Activated CD8-positive, alpha-beta memory T cell treated with anti-CD3 and anti-CD28 coated beads, Interleukin-2, amount 10 ng/mL, durations not matched to agents 7 days and 5 days (primary cell): ENCODE data around the gene MTHFSD. TPM values are rescaled to one million over a fixed set of nuclear protein-coding genes. Genes with fewer than 3 reads are reported as not detected.

Experiments
- ATAC-seq: fragments of 150-1000 bp; cut with Tn5 transposase; one replicate; pipeline ENCODE4 v1.10.0; 2021; ENCODE audit warnings: moderate library complexity
- CTCF ChIA-PET: fragments of 350-600 bp; sonication (Branson Sonifier 250); formaldehyde crosslinking; loops from one replicate; lab custom pipeline; 2021; ENCODE audit warnings: antibody characterized with exemption; lab: Charles Lee
- DNase-seq: peaks from one replicate; pipeline ENCODE4 v3.0.0-alpha.2; 2020
- H3K27ac Mint-ChIP-seq: one replicate; pipeline ENCODE4 v1.8.0; 2021; ENCODE audit warnings: mild to moderate bottlenecking, mixed read lengths
- H3K27me3 Mint-ChIP-seq: one replicate; pipeline ENCODE4 v1.8.0; 2021; ENCODE audit warnings: mixed read lengths
- H3K36me3 Mint-ChIP-seq: one replicate; pipeline ENCODE4 v1.8.0; 2021; ENCODE audit warnings: mild to moderate bottlenecking, mixed read lengths
- H3K4me1 Mint-ChIP-seq: one replicate; pipeline ENCODE4 v1.8.0; 2021; ENCODE audit warnings: mixed read lengths
- H3K4me3 Mint-ChIP-seq: one replicate; pipeline ENCODE4 v1.8.0; 2021; ENCODE audit warnings: mild to moderate bottlenecking, moderate library complexity, mixed read lengths
- H3K9me3 Mint-ChIP-seq: one replicate; pipeline ENCODE4 v1.8.0; 2022; ENCODE audit warnings: low read depth, mixed read lengths
- total RNA-seq, 2 experiments: library from RNA; stranded (reverse); gene quantifications; one replicate each; pipeline ENCODE4 v1.2.3, GENCODE V29; 2021

Gene MTHFSD
- total RNA-seq, 2 experiments from 2014 or later: 23.2 to 25.3 TPM

DNA sequence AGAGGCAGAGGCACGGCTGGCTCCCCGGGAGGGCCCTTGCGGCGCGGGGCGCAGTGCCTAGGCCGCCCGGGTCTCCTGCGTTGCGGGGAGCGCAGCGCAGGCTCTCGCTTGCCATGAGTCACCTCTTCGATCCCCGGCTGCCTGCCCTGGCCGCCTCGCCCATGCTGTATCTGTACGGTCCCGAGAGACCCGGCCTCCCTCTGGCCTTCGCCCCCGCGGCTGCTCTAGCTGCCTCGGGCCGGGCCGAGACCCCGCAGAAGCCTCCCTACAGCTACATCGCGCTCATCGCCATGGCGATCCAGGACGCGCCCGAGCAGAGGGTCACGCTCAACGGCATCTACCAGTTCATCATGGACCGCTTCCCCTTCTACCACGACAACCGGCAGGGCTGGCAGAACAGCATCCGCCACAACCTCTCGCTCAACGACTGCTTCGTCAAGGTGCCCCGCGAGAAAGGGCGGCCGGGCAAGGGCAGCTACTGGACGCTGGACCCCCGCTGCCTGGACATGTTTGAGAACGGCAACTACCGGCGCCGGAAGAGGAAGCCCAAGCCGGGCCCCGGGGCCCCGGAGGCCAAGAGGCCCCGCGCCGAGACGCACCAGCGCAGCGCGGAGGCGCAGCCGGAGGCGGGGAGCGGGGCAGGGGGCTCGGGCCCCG lies 23.7 kb upstream of the MTHFSD start:
- H3K27ac Mint-ChIP-seq: no peak overlapping the region
- H3K27me3 Mint-ChIP-seq: peaks cover 77% of the 10 kb centered on the region
- CTCF ChIA-PET: interaction anchor here (0.8 kb wide), 1 partner anchor 14 kb away, joined by 3 read pairs; no protein-coding TSS in a partner anchor
- no peak for DNase-seq
- H3K4me3 Mint-ChIP-seq: no peak overlapping the region
- no peaks in the 10 kb centered on the region for H3K9me3 Mint-ChIP-seq
- H3K36me3 Mint-ChIP-seq: no peaks in the 10 kb centered on the region
- H3K4me1 Mint-ChIP-seq: peaks cover 8% of the 10 kb centered on the region
- ATAC-seq: peak; percentile 20

DNA sequence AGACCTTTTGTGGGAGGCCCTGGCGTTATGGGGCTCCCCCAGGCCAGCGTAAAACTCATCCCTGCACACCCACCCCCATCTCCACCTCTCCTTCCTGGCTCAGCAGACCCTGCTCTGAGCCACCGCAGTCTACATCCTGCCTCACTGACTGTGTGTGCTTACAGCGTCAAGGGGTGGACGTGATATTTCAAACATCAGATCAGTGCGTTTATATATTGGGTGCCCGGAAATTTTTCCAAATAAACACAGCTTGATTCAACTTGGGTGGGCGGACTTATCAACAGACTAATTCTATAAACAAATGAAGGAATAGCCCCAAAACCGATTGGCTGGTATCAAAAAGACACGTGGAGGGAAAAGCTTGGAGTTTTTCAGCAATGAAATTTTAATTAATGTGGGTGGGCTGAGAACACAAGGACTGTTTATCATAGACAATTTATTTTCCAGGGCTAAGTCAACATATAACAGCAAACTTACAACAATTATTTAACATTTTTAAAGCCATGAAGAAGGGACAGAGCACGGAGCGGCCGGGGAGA lies 23.1 kb upstream of the MTHFSD start, which contains the start of gene FOXL1:
Gene FOXL1 (plus strand): TSS at position 489 of the 539 bp plus-strand sequence. CDS start 175 bp downstream, outside the sequence.
- H3K4me1 Mint-ChIP-seq: peaks cover 8% of the 10 kb centered on the region

DNA sequence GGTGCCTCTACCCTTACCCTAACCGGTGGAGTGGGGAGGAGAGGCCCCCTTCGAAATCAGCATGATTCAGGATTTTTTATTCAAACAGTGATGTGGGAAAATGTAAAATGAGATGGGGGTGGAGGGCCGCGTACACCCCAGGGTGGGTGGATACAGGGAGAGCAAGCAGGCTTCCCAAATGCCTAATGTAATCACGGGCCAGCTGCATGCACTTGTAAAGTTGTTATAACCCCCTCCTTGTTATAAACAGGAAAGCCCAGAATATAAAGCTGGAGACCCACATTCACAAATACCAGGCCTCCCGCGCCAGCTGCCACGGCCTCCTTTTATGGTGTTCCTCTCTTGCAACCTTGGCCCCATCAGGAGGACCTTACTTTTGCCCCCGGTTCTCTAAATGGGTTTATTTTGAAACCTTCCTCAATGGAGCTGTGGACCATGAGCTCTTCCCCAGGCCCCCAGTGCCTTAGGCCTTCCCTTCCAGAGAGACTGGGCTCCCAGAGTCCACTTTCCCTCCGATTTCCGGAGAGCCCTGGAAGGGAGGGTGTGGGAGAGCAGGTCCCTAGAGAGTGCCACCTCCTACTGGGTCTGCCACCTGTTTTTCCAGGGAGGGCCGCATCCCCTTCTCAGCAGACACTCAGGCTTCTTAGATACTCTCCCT lies 22.4 kb upstream of the MTHFSD start:
- no peak for DNase-seq
- H3K36me3 Mint-ChIP-seq: no peaks in the 10 kb centered on the region
- CTCF ChIA-PET: no interaction called here
- H3K27me3 Mint-ChIP-seq: peaks cover 72% of the 10 kb centered on the region
- H3K4me3 Mint-ChIP-seq: no peak overlapping the region
- ATAC-seq: no peak
- peaks cover 8% of the 10 kb centered on the region for H3K4me1 Mint-ChIP-seq
- no peaks in the 10 kb centered on the region for H3K9me3 Mint-ChIP-seq
- H3K27ac Mint-ChIP-seq: no peak overlapping the region

More for the DNA sequence above, 23.1 kb upstream of the MTHFSD start, which contains the start of gene FOXL1:
- DNase-seq: no peak
- CTCF ChIA-PET: interaction anchor here (0.8 kb wide), 1 partner anchor 14 kb away, joined by 3 read pairs; no protein-coding TSS in a partner anchor
- Mint-ChIP-seq H3K27ac (no peak within 1 kb of the TSS), H3K9me3 (no peaks in the 10 kb centered on the region), H3K36me3 (no peaks in the 10 kb centered on the region), H3K27me3 (peaks cover 75% of the 10 kb centered on the region), H3K4me3 (no peak within 1 kb of the TSS)
- no peak for ATAC-seq

DNA sequence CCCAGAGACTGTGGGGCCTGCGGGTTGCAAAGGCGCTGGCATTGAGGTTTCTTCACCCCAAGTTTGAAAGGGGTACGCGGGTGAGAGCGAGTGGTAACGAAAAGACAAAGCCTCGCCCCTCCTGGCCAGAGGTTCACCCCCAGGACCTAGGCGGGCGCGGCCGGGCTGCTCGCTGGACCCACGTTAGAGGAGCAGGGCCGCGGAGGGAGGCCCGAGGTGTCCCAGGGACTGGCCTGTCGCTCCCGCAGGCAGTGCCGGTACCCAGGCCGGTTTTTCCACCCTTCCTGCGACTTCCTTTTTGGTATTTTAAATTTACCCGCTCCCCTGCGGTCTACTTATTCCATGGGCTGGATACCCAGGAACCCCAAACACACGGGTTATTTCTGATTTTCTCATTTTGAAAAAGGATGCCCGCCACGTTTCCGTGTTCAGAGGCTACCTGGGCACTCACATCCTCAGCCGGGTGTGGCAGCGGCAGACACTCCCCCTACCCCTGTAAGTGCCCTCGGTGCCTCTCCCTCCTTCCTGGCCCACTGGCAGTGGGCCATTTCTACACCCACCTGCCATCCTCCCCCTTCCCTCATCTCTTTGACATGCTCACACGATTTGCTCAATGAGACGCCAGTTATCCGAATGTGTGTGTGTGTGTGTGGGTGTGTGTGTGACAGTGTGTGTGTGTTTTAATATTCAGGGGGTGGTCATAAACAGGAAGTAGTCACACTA lies 21.7 kb upstream of the MTHFSD start:
- Mint-ChIP-seq H3K36me3 (no peaks in the 10 kb centered on the region), H3K9me3 (no peaks in the 10 kb centered on the region), H3K27ac (no peak overlapping the region), H3K27me3 (peaks cover 72% of the 10 kb centered on the region), H3K4me1 (peaks cover 8% of the 10 kb centered on the region), H3K4me3 (peak overlapping the region; percentile 49)
- DNase-seq: no peak
- CTCF ChIA-PET: interaction anchor here (0.7 to 1.5 kb wide), 5 partner anchors 12 to 646 kb away, joined by 3 to 7 read pairs (median 3); no protein-coding TSS in a partner anchor
- ATAC-seq: no peak

DNA sequence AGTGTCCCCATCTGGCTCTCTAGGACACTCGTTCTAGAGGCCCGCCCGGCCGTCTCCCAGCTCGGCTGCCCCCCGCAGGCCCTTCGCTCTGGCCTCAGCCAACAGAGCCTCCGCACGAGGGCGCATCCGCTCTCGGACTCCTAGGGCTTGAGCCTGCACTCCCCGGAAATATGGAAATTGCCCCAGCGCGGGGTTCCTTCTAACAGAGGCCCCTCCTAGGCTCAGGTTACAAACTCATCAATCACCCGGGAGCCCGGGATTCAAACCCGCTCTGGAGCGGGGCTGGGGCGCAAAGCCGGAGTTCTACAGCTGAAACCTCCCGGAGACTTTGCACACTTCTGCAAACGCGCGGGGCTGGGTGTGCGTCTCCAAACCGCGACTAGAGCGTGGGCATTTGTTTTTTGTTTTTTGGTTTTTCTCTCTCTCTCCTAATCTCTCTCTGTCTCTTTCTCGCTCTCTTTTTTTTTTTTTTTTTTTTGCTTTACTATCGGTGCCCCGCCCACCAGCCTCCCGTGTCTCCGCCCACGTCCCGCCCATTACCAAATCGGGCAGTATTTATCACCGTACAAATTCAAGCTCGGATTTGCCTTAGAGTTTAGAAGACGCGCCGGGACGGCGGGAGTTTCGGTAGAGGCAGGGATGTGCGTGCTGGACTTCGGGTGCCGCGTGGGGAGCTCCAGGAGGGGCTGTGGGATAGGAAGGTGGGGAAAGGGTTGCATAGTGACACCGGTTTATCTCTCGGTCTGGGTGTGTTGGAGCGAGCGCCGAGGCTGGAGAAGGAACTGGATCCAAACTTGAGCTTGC lies 20.9 kb upstream of the MTHFSD start:
- CTCF ChIA-PET: interaction anchor here (0.7 to 1.5 kb wide), 6 partner anchors 11 to 645 kb away, joined by 3 to 7 read pairs (median 3); no protein-coding TSS in a partner anchor
- DNase-seq: peak; percentile 62
- peaks cover 8% of the 10 kb centered on the region for H3K4me1 Mint-ChIP-seq
- H3K36me3 Mint-ChIP-seq: no peaks in the 10 kb centered on the region
- H3K27ac Mint-ChIP-seq: no peak overlapping the region
- peak; percentile 69 for ATAC-seq
- no peaks in the 10 kb centered on the region for H3K9me3 Mint-ChIP-seq
- peak overlapping the region; percentile 49 for H3K4me3 Mint-ChIP-seq
- H3K27me3 Mint-ChIP-seq: peaks cover 71% of the 10 kb centered on the region

DNA sequence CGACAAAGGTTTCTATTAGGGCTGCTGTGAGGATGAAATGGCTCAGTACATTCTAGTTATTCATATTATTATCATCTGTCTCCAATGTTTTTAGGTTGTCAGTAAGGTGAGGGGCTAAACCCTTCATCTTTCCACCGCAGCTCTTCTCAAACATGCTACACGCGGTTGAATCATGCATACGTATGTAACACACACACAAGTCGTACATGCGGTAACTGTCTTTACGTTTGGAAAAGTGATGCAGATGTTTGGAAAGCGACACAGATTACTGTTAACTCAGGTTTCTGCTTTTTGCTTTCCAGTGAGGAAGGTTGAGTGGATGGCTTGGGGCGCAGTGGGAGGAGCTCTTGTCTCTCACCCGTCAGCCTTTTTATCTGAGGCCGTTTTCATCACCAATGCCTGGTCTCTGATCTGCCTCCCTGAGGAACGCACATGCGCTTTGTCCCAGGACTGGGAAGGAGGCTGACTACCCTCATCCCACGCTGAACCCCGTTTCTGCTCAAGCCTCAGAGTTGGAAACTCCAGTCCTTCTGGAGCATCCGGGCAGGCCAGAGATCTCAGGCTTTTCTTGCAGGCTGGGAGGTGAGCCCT lies 20.2 kb upstream of the MTHFSD start:
- no peak for DNase-seq
- CTCF ChIA-PET: interaction anchor here (1.0 to 1.5 kb wide), 3 partner anchors 11 to 487 kb away, joined by 3 to 7 read pairs (median 3); no protein-coding TSS in a partner anchor
- ATAC-seq: no peak
- H3K4me1 Mint-ChIP-seq: peaks cover 8% of the 10 kb centered on the region
- no peaks in the 10 kb centered on the region for H3K36me3 Mint-ChIP-seq
- H3K4me3 Mint-ChIP-seq: no peak overlapping the region
- H3K27ac Mint-ChIP-seq: no peak overlapping the region
- H3K9me3 Mint-ChIP-seq: no peaks in the 10 kb centered on the region
- H3K27me3 Mint-ChIP-seq: peaks cover 71% of the 10 kb centered on the region

DNA sequence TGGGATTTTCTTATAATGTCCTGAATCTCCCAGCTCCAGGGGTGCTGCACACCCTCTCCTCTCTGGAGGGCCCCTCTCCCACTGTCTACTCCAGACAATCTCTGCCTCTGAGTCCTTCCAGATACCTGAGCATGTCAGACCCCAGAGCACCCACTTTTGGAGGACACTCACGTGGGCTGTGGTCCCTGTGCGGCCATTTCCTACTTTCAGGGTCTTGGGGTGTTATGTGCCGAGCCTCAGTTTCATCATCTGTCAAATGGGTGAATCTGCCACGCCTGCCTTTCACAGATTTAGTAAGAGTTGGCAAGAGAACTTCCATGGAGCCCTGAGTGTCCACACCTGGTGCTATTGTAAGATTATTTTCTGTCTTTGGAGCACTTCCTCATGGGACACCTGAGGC lies 19.6 kb upstream of the MTHFSD start:
- CTCF ChIA-PET: interaction anchor here (1.0 kb wide), 1 partner anchor 10 kb away, joined by 3 read pairs; no protein-coding TSS in a partner anchor
- DNase-seq: no peak
- H3K27ac Mint-ChIP-seq: no peak overlapping the region
- H3K4me3 Mint-ChIP-seq: no peak overlapping the region
- H3K27me3 Mint-ChIP-seq: peaks cover 70% of the 10 kb centered on the region
- H3K9me3 Mint-ChIP-seq: no peaks in the 10 kb centered on the region
- H3K36me3 Mint-ChIP-seq: no peaks in the 10 kb centered on the region
- ATAC-seq: no peak
- peaks cover 8% of the 10 kb centered on the region for H3K4me1 Mint-ChIP-seq

DNA sequence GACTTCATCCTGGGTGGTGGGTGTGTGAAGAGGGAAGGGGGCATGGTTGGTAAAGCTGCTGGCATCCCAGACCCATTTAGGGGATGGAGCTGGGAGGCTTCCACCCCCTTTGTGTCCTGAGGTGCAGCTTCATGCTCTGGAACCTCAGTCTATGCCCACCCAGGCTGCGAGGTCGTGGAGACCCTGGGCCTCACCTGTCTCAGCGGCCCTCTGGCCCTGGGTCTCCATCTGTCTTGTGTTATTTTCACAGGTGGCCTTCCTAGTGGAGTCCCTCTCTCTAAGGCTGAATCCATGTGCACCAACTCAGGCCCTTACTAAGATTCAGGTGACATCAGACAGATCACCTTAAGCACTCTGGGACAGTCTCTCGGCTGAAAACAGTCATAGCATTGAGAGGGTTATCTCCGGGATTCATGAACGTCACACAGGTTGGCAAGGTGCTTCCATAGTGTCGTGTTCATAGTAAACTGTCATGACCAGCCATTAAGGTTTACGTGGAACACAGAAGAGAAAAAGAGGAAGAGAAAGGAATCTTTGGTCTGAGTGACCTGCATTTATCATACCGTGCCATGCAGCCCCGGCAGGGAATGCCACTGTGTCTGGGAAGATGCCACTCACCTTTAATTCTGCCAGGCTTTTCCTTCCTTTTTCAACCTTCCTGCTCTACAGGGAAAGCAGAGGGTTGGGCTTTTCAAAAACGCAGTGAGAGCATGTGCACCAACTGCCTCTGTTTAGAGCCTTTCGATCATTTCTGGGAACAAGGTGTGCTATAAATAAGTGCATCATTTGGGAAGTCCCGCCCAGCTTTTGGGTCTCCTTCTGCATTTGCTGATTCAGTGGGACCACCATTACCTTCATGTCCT lies 18.8 kb upstream of the MTHFSD start:
- peaks cover 74% of the 10 kb centered on the region for H3K27me3 Mint-ChIP-seq
- DNase-seq (no peak), ATAC-seq (no peak)
- H3K4me3 Mint-ChIP-seq: no peak overlapping the region
- CTCF ChIA-PET: no interaction called here
- peaks cover 8% of the 10 kb centered on the region for H3K4me1 Mint-ChIP-seq
- H3K27ac Mint-ChIP-seq: no peak overlapping the region
- H3K9me3 Mint-ChIP-seq: no peaks in the 10 kb centered on the region
- H3K36me3 Mint-ChIP-seq: no peaks in the 10 kb centered on the region

DNA sequence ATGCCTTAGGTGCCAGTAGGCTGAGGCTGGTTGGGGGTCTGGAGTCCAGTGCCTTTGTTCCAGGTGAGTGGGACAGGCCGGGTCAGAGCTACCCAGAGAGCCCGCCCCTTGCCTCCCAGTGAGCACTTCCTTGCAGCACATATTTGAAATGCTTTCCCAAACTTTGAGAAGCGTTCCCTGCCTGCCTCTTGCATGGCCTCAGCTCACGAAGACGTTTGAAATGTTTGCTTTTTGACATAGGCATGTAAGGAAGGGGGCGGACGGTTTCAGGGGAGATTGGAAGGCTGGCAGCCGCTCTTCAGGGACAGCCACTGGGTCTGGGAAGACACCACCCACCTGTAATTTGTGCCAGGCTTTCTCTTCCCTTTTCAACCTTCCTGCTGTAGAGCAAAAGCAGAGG lies 18.2 kb upstream of the MTHFSD start:
- peaks cover 73% of the 10 kb centered on the region for H3K27me3 Mint-ChIP-seq
- CTCF ChIA-PET: no interaction called here
- no peak overlapping the region for H3K4me3 Mint-ChIP-seq
- H3K9me3 Mint-ChIP-seq: no peaks in the 10 kb centered on the region
- no peak overlapping the region for H3K27ac Mint-ChIP-seq
- DNase-seq: no peak
- no peaks in the 10 kb centered on the region for H3K36me3 Mint-ChIP-seq
- peaks cover 6% of the 10 kb centered on the region for H3K4me1 Mint-ChIP-seq
- ATAC-seq: no peak

DNA sequence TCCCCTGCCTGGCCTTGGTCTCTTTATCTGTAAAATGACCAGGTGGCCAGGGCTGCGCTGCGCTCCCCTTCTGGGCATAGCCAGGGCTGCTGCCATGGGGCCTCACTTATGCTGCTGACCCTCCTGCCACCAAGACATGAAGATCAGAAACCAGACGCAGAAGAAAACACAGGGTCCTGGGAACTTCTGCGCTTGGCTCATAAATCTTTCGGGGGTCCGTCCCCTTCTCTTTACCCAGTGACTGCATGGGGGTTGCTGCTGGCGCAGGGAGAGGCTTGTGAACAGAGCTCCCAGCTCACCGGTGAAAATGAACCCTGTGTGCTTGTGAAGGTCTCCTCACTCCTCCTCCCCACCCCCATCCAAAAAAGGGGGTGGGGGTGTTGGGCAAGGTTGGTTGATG lies 17.6 kb upstream of the MTHFSD start:
- DNase-seq: no peak
- CTCF ChIA-PET: no interaction called here
- H3K27ac Mint-ChIP-seq: no peak overlapping the region
- H3K4me1 Mint-ChIP-seq: peaks cover 4% of the 10 kb centered on the region
- H3K9me3 Mint-ChIP-seq: no peaks in the 10 kb centered on the region
- no peak for ATAC-seq
- peaks cover 68% of the 10 kb centered on the region for H3K27me3 Mint-ChIP-seq
- no peak overlapping the region for H3K4me3 Mint-ChIP-seq
- H3K36me3 Mint-ChIP-seq: no peaks in the 10 kb centered on the region

DNA sequence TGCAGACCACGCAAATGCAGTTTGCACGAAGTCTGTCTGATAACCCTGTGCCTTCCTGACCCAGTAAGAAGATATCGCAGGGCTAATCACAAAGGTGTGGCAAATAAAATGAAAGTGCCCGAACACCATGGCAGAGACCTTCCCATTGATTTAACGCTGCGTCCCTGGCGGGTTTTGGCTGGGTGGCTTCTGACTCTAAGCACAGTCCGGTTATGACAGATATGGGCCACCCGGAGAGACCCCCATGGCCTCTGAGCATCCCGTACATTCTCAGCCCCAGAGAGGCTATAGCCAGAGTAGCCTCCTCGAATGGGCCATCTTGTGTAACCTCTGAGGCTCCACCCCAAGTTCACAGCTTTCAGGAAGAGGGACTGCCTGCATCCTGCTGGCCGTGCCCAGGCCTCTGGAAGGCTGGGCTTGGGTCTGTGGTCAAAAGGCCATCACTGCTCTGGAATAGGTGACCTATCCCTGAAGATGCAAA lies 17.0 kb upstream of the MTHFSD start:
- ATAC-seq (no peak), DNase-seq (no peak)
- Mint-ChIP-seq H3K27me3 (peaks cover 68% of the 10 kb centered on the region), H3K27ac (no peak overlapping the region), H3K36me3 (no peaks in the 10 kb centered on the region), H3K9me3 (no peaks in the 10 kb centered on the region), H3K4me1 (peaks cover 4% of the 10 kb centered on the region), H3K4me3 (no peak overlapping the region)
- CTCF ChIA-PET: no interaction called here
